Smooth muscle cell (in vitro differentiated cells): ENCODE data around the gene SGTA. TPM values are rescaled to one million over a fixed set of nuclear protein-coding genes. Genes with fewer than 3 reads are reported as not detected.

Experiments used
- DNase-seq: peaks from one replicate; lab custom pipeline; 2025; ENCODE audit not compliant: unreplicated experiment; lab: John Stamatoyannopoulos, UW
- H2AFZ ChIP-seq: fragments of 200-600 bp; sonication (generic); 2 replicates; pipeline ENCODE4 v1.6.0; 2016; ENCODE audit warnings: antibody characterized with exemption, low read depth, mild to moderate bottlenecking
- H3F3A ChIP-seq: fragments of 200-600 bp; sonication (generic); 2 replicates; pipeline ENCODE4 v1.6.0; 2017; ENCODE audit warnings: antibody characterized with exemption, low read depth
- H3K27ac ChIP-seq: fragments of 200-600 bp; sonication (generic); 2 replicates; pipeline ENCODE4 v1.5.1; 2016; ENCODE audit warnings: low read depth, mild to moderate bottlenecking
- H3K27me3 ChIP-seq: fragments of 200-600 bp; sonication (generic); 2 replicates; pipeline ENCODE4 v1.6.1; 2016; ENCODE audit warnings: low read depth, mild to moderate bottlenecking
- H3K36me3 ChIP-seq: fragments of 200-600 bp; sonication (generic); 2 replicates; pipeline ENCODE4 v1.5.1; 2016; ENCODE audit warnings: low read depth
- H3K4me1 ChIP-seq: fragments of 200-600 bp; sonication (generic); 2 replicates; pipeline ENCODE4 v1.5.1; 2016; ENCODE audit warnings: low read depth
- H3K4me2 ChIP-seq: fragments of 200-600 bp; sonication (generic); 2 replicates; pipeline ENCODE4 v1.6.0; 2016; ENCODE audit warnings: mild to moderate bottlenecking
- H3K4me3 ChIP-seq: fragments of 200-600 bp; sonication (generic); 2 replicates; pipeline ENCODE4 v1.5.1; 2016; ENCODE audit warnings: mild to moderate bottlenecking
- H3K79me2 ChIP-seq: fragments of 200-600 bp; sonication (generic); 2 replicates; pipeline ENCODE4 v1.6.0; 2016; ENCODE audit warnings: low read depth, mild to moderate bottlenecking
- H3K9ac ChIP-seq: fragments of 200-600 bp; sonication (generic); 2 replicates; pipeline ENCODE4 v1.6.0; 2016; ENCODE audit warnings: low read depth
- H3K9me3 ChIP-seq: fragments of 200-600 bp; sonication (generic); replicated peaks from 2 replicates; pipeline ENCODE4 v1.5.1; 2016; ENCODE audit warnings: low read depth
- H4K20me1 ChIP-seq: fragments of 200-600 bp; sonication (generic); 2 replicates; pipeline ENCODE4 v1.6.0; 2016; ENCODE audit warnings: low read depth
- CTCF ChIP-seq: fragments of 200-600 bp; sonication (generic); IDR thresholded peaks from 2 replicates; pipeline ENCODE4 v1.5.1; 2017; ENCODE audit warnings: borderline replicate concordance, mild to moderate bottlenecking, antibody characterized with exemption; ENCODE audit not compliant: insufficient read depth, poor library complexity, severe bottlenecking
- WGBS: methylation state at CpG from one replicate; pipeline ENCODE4 v1.1.7; 2016; ENCODE audit warnings: low lambda C conversion rate; 5-methylcytosine and 5-hydroxymethylcytosine counted together
- polyA plus RNA-seq: library from polyadenylated mRNA; unstranded; fragments of >200 nt; fragmentation: Nextera tagmentation; extraction: Ambion mirVana; gene quantifications from 2 replicates; pipeline ENCODE4 v1.2.1, GENCODE V29; 2016
- total RNA-seq: library from RNA; depleted of rRNA; stranded (reverse); fragments of >200 nt; gene quantifications from 2 replicates; pipeline ENCODE4 v1.2.3, GENCODE V29; 2014

SGTA gene
- total and polyA plus RNA-seq, 2 experiments from 2014 or later = 34.4 to 71.2 TPM

GRCh38 chr19:2777952-2778683, 5.0 kb downstream of the SGTA start:
- no peak for DNase-seq
- Histone ChIP-seq H3K79me2 (peaks cover 92% of the 10 kb centered on the region), H3K9ac (no peak overlapping the region), H3K36me3 (no peaks in the 10 kb centered on the region), H2AFZ (no peak overlapping the region), H3K27me3 (no peaks in the 10 kb centered on the region), H3K4me1 (no peaks in the 10 kb centered on the region), H3K9me3 (no peaks in the 10 kb centered on the region), H3K4me2 (no peak overlapping the region), H3K4me3 (no peak overlapping the region), H4K20me1 (peaks cover 86% of the 10 kb centered on the region), H3F3A (peaks cover 5% of the 10 kb centered on the region), H3K27ac (no peak overlapping the region)
- 89% methylated on average over 11 of the region's 19 CpGs for WGBS
- no peak for TF ChIP-seq CTCF

- no peak for TF ChIP-seq CTCF
- peaks cover 87% of the 10 kb centered on the region for H4K20me1 ChIP-seq
- peak overlapping the region; percentile 34 for H3K4me2 ChIP-seq
- H3F3A ChIP-seq = peaks cover 5% of the 10 kb centered on the region
- DNase-seq = no peak
- peaks cover 87% of the 10 kb centered on the region for H3K79me2 ChIP-seq
- H2AFZ ChIP-seq = no peak overlapping the region
- H3K4me1 ChIP-seq = no peaks in the 10 kb centered on the region
- H3K4me3 ChIP-seq = no peak overlapping the region
- H3K9me3 ChIP-seq = no peaks in the 10 kb centered on the region
- H3K27me3 ChIP-seq = no peaks in the 10 kb centered on the region
- 74% methylated on average over 28 of the region's 29 CpGs for WGBS
- peak overlapping the region; percentile 83 for H3K27ac ChIP-seq
- H3K36me3 ChIP-seq = no peaks in the 10 kb centered on the region
- H3K9ac ChIP-seq = no peak overlapping the region
Measured at GRCh38 chr19:2775556-2776430, 7.3 kb downstream of the SGTA start.

GRCh38 chr19:2774953-2775555, 8.0 kb downstream of the SGTA start:
- DNase-seq = no peak
- Histone ChIP-seq H4K20me1 (peaks cover 87% of the 10 kb centered on the region), H3K36me3 (no peaks in the 10 kb centered on the region), H3K27me3 (no peaks in the 10 kb centered on the region), H3K27ac (peak overlapping the region; percentile 83), H3K4me2 (peak overlapping the region; percentile 34), H3K4me1 (no peaks in the 10 kb centered on the region), H3K79me2 (peaks cover 87% of the 10 kb centered on the region), H2AFZ (no peak overlapping the region), H3F3A (peaks cover 5% of the 10 kb centered on the region), H3K4me3 (no peak overlapping the region), H3K9me3 (no peaks in the 10 kb centered on the region), H3K9ac (no peak overlapping the region)
- 97% methylated on average over 24 of the region's 24 CpGs for WGBS
- TF ChIP-seq CTCF = no peak
